ENCODE data around the gene VSTM5.
"Not testable (repeated sequence)": the region's sequence is repeated elsewhere in the genome, so short reads cannot be mapped to it uniquely, and the experiment has no call there.

VSTM5 gene

GRCh38 chr11:93796441-93797231 is 53.8 kb downstream of the VSTM5 start:
- DNase-seq (ENCODE audit: low read depth in 2 of 2), result no peak

GRCh38 chr11:93791493-93791892 is 58.9 kb downstream of the VSTM5 start:
- DNase-seq (ENCODE audit: low read depth in 2 of 2), result no peak

- no peak for DNase-seq (ENCODE audit: low read depth in 2 of 2)
These were observed 65.5 kb downstream of the VSTM5 start for GRCh38 chr11:93784935-93785360.

- peak; percentile 71 to 80 for DNase-seq (ENCODE audit: low read depth in 2 of 2)
These were observed 66.1 kb downstream of the VSTM5 start, which contains the start of gene MED17 for GRCh38 chr11:93784145-93784934. MED17 (plus strand) TSS chr11:93784282; CDS start chr11:93784514, 232 bp downstream.

GRCh38 chr11:93783765-93784144 is 66.7 kb downstream of the VSTM5 start:
- no peak for DNase-seq (ENCODE audit: low read depth in 2 of 2)

GRCh38 chr11:93783362-93783761 is 67.1 kb downstream of the VSTM5 start:
- DNase-seq (ENCODE audit: low read depth in 2 of 2), result no peak

- no peak for DNase-seq (ENCODE audit: low read depth in 2 of 2)
These were observed 75.1 kb downstream of the VSTM5 start for GRCh38 chr11:93775289-93775688.

GRCh38 chr11:93774560-93774959 is 75.9 kb downstream of the VSTM5 start:
- not testable (repeated sequence) for DNase-seq (ENCODE audit: low read depth in 2 of 2)

- no peak for DNase-seq (ENCODE audit: low read depth in 2 of 2)
These were observed 76.7 kb downstream of the VSTM5 start for GRCh38 chr11:93773601-93774200.

- DNase-seq (ENCODE audit: low read depth in 2 of 2), result no peak
These were observed 77.4 kb downstream of the VSTM5 start for GRCh38 chr11:93773045-93773477.

- DNase-seq (ENCODE audit: low read depth in 2 of 2), result no peak
These were observed 78.3 kb downstream of the VSTM5 start for GRCh38 chr11:93772123-93772522.

GRCh38 chr11:93770160-93770559 is 80.3 kb downstream of the VSTM5 start:
- no peak for DNase-seq (ENCODE audit: low read depth in 2 of 2)
